K562 (cell line): ENCODE results near the gene TMSB15C. TPM values are rescaled to one million over a fixed set of nuclear protein-coding genes. Genes with fewer than 3 reads are reported as not detected.

Experiments used
- ATAC-seq: fragments of 200-7000 bp; cut with Tn5 transposase; 3 replicates; pipeline ENCODE4 v1.9.1; 2020; ENCODE audit warnings: moderate library complexity
- BruUV-seq: library from RNA; stranded (reverse); fragments of 400-500 nt; replicated peaks from 2 replicates; lab custom pipeline; 2021; lab: Mats Ljungman, UMichigan
- CTCF ChIA-PET: fragments of 300-600 bp; formaldehyde crosslinking; extraction: SDS; loops from one replicate; lab custom pipeline; 2021; ENCODE audit warnings: low intra/inter-chr PET ratio; lab: Yijun Ruan, JAX
- POLR2A ChIA-PET: fragments of 300-600, 350-650 bp; sonication (Branson Sonifier 250); formaldehyde crosslinking; extraction: SDS; loops from one replicate; lab custom pipeline; 2021; ENCODE audit warnings: antibody characterized with exemption, inconsistent platforms; lab: Yijun Ruan, JAX
- DNase-seq, 4 experiments: peaks; one replicate each; pipeline versions ENCODE4 v3.0.0 to v3.0.0-alpha.2; 2011 to 2018; ENCODE audit warnings: low spot score in 3 of 4, mixed read lengths in 3 of 4; ENCODE audit errors: extremely low read depth in 1 of 4
- FAIRE-seq: peaks from 2 replicates; lab custom pipeline; 2011; peaks lifted over from hg19 to GRCh38; lab: Jason Lieb, UNC
- H2AFZ ChIP-seq: 2 replicates; pipeline ENCODE4 v1.6.0; 2011; ENCODE audit warnings: low read depth, low read length, control low read depth, inconsistent platforms
- H3K27ac ChIP-seq: fragments of 200-600 bp; 3 replicates; pipeline ENCODE4 v1.8.0; 2011; ENCODE audit warnings: low read depth, mild to moderate bottlenecking, control low read depth, inconsistent platforms, low read length, moderate library complexity, mixed read lengths; ENCODE audit errors: extremely low read depth
- H3K27me3 ChIP-seq, 2 experiments: fragments of 300-600 bp in 1 of 2; 2 replicates in 1 of 2; 3 replicates in 1 of 2; pipeline versions ENCODE4 v1.6.0 to v1.8.0; 2011; ENCODE audit warnings: inconsistent platforms in 2 of 2, low read length in 2 of 2, mild to moderate bottlenecking in 1 of 2, mixed read lengths in 1 of 2, moderate library complexity in 1 of 2; ENCODE audit not compliant: control insufficient read depth in 2 of 2, insufficient read depth in 2 of 2
- H3K36me3 ChIP-seq: fragments of 300-600 bp; 3 replicates; pipeline ENCODE4 v1.8.0; 2011; ENCODE audit warnings: mild to moderate bottlenecking, low read length, inconsistent platforms; ENCODE audit not compliant: control insufficient read depth, insufficient read depth
- H3K4me1 ChIP-seq, 2 experiments: fragments of 200-600 bp in 1 of 2; replicated peaks in 1 of 2; 2 replicates in 1 of 2; 3 replicates in 1 of 2; pipeline versions ENCODE4 v1.5.1 to v1.8.0; 2011; ENCODE audit warnings: inconsistent platforms in 2 of 2, low read length in 2 of 2, mild to moderate bottlenecking in 1 of 2, mixed read lengths in 1 of 2, moderate library complexity in 1 of 2; ENCODE audit not compliant: control insufficient read depth in 2 of 2, insufficient read depth in 2 of 2
- H3K4me2 ChIP-seq: 2 replicates; pipeline ENCODE4 v1.6.1; 2011; ENCODE audit warnings: low read length, control low read depth, inconsistent platforms, mixed read lengths; ENCODE audit not compliant: insufficient read depth
- H3K4me3 ChIP-seq: fragments of 200-600 bp; sonication (generic), shearing (Covaris generic); 2 replicates; pipeline ENCODE4 v1.5.1; 2016; ENCODE audit warnings: control low read depth, inconsistent platforms
- H3K79me2 ChIP-seq: fragments of 200-600 bp; 3 replicates; pipeline ENCODE4 v1.8.0; 2011; ENCODE audit warnings: low read length, inconsistent platforms; ENCODE audit not compliant: control insufficient read depth, insufficient read depth
- H3K9ac ChIP-seq, 2 experiments: 2 replicates each; pipeline versions ENCODE4 v1.6.0 to v1.6.1; 2011; ENCODE audit warnings: low read depth in 2 of 2, low read length in 2 of 2, control low read depth in 1 of 2, inconsistent platforms in 1 of 2, mild to moderate bottlenecking in 1 of 2, mixed read lengths in 1 of 2; ENCODE audit not compliant: insufficient read depth in 1 of 2
- H3K9me1 ChIP-seq: one replicate; pipeline ENCODE4 v1.6.0; 2011; ENCODE audit warnings: inconsistent platforms, mild to moderate bottlenecking, low read length, moderate library complexity; ENCODE audit not compliant: control insufficient read depth, insufficient read depth
- H3K9me3 ChIP-seq: replicated peaks from 2 replicates; pipeline ENCODE4 v1.5.1; 2011; ENCODE audit warnings: low read depth, low read length, inconsistent platforms; ENCODE audit not compliant: control insufficient read depth, insufficient read depth
- H4K20me1 ChIP-seq: replicated peaks from 2 replicates; pipeline ENCODE4 v1.6.1; 2011; ENCODE audit warnings: low read length, inconsistent platforms, mixed read lengths; ENCODE audit not compliant: control insufficient read depth, insufficient read depth
- CTCF ChIP-seq, 3 experiments: IDR thresholded peaks in 2 of 3; conservative IDR thresholded peaks in 1 of 3; 2 replicates each; pipeline ENCODE4 v1.5.1; 2011 to 2012; ENCODE audit warnings: low read length in 3 of 3, mild to moderate bottlenecking in 3 of 3, control low read depth in 2 of 3, improper control_type of control experiment in 1 of 3, inconsistent platforms in 1 of 3, low read depth in 1 of 3, mixed read lengths in 1 of 3, moderate library complexity in 1 of 3; ENCODE audit not compliant: insufficient read depth in 2 of 3
- MAFK ChIP-seq: IDR thresholded peaks from 2 replicates; pipeline ENCODE4 v1.6.1; 2011; ENCODE audit warnings: low read length, improper control_type of control experiment
- WGBS: fragments of 100-300 bp; shearing (Covaris generic); methylation state at CpG from one replicate; pipeline ENCODE4 v1.1.6; 2016; ENCODE audit warnings: low coverage, mixed read lengths; ENCODE audit not compliant: insufficient coverage; ENCODE audit errors: missing lambda C conversion rate; 5-methylcytosine and 5-hydroxymethylcytosine counted together
- in situ Hi-C: fragments of 300-500 bp; cut with MboI; formaldehyde crosslinking; loops from 4 replicates; pipeline ENCODE4 v1.15.0; 2018; ENCODE audit warnings: inconsistent platforms, mixed read lengths
- intact Hi-C: fragments of 100-400 bp; cut with micrococcal nuclease; formaldehyde crosslinking; loops from 2 replicates; pipeline ENCODE4 v1.14.2; 2022
- polyA plus RNA-seq, 8 experiments: library from polyadenylated mRNA; depleted of rRNA in 4 of 8; stranded (reverse) in 5 of 8; unstranded in 3 of 8; fragments of >200 nt; fragmentation: Nextera tagmentation in 2 of 8; fragmentation: Illumina TruSeq in 1 of 8; extraction: Ambion mirVana in 2 of 8; extraction: Trizol in 1 of 8; gene quantifications; 2 replicates each; pipeline versions ENCODE4 v1.2.1 to v1.2.3, GENCODE V29; 2011 to 2014; ENCODE audit warnings: inconsistent platforms in 1 of 8, missing spikeins in 1 of 8
- total RNA-seq, 7 experiments: library from RNA; depleted of rRNA in 6 of 7; stranded (reverse); fragments of >200 nt in 6 of 7; fragmentation: Illumina TruSeq in 2 of 7; extraction: Trizol in 2 of 7; gene quantifications; 2 replicates each; pipeline versions ENCODE4 v1.2.1 to v1.2.3, GENCODE V29; 2011 to 2021; ENCODE audit warnings: low replicate concordance in 1 of 7

Gene TMSB15C
- total and polyA plus RNA-seq, 9 of the 15 experiments (the other 6 are each of a cell fraction or from before 2014, with no cell fraction given): 0.03 TPM; not detected in 8

GRCh38 chrX:104113222-104113965, 37.4 kb upstream of the TMSB15C start:
- intact Hi-C loops (no loop called here), in situ Hi-C loops (no loop called here)
- under 1% methylated on average over 14 of the region's 24 CpGs for WGBS
- ATAC-seq (peak; percentile 96), DNase-seq (peak; percentile 12 to 46 (median 15)), FAIRE-seq (no peak)
- H3K4me1 ChIP-seq: peaks cover 0 to 7% of the 10 kb centered on the region in 2 experiments; a peak in 2 of 5 replicates
- no peaks in the 10 kb centered on the region for H3K9me3 ChIP-seq
- H3K36me3 ChIP-seq: no peaks in the 10 kb centered on the region
- H3K27ac ChIP-seq: no peak overlapping the region
- H3K9ac ChIP-seq: no peak overlapping the region
- CTCF ChIA-PET: no interaction called here
- POLR2A ChIA-PET: no interaction called here
- H3K4me3 ChIP-seq: no peak overlapping the region
- H3K27me3 ChIP-seq: peaks cover 8 to 31% of the 10 kb centered on the region in 2 experiments
- no peak overlapping the region for H2AFZ ChIP-seq
- no TSS peak for BruUV-seq
- no peaks in the 10 kb centered on the region for H3K9me1 ChIP-seq
- no peak for TF ChIP-seq MAFK
- peak; percentile 45 to 49 (median 47); a peak in 4 of 6 replicates for TF ChIP-seq CTCF (IDR thresholded peaks at IDR 0.05 in 2 of 3, conservative IDR thresholded peaks at IDR 0.05 in 1 of 3; ENCODE audit: insufficient read depth in 2 of 3, low read depth in 1 of 3, low read length in 3 of 3)
- no peak overlapping the region for H3K4me2 ChIP-seq
- no peaks in the 10 kb centered on the region for H4K20me1 ChIP-seq
- H3K79me2 ChIP-seq: no peaks in the 10 kb centered on the region
